Mesodermal cell (in vitro differentiated cells): Measurements from ENCODE around the gene GNAQ.

Source experiments
- H3K27ac ChIP-seq: 2 replicates; pipeline ENCODE4 v1.7.0; 2013; ENCODE audit warnings: mild to moderate bottlenecking, low read depth, low read length, moderate library complexity; ENCODE audit not compliant: severe bottlenecking
- H3K36me3 ChIP-seq: 2 replicates; pipeline ENCODE4 v1.7.1; 2013; ENCODE audit warnings: mild to moderate bottlenecking, low read length, moderate library complexity; ENCODE audit not compliant: control insufficient read depth, insufficient read depth
- H3K4me1 ChIP-seq: one replicate; pipeline ENCODE4 v1.7.1; 2013; ENCODE audit warnings: mild to moderate bottlenecking, low read length; ENCODE audit not compliant: insufficient read depth, control insufficient read depth, poor library complexity, severe bottlenecking
- H3K4me3 ChIP-seq: 2 replicates; pipeline ENCODE4 v1.7.0; 2013; ENCODE audit warnings: low read length, control low read depth, mild to moderate bottlenecking; ENCODE audit not compliant: insufficient read depth, poor library complexity, severe bottlenecking; ENCODE audit errors: extremely low read depth
- H3K9me3 ChIP-seq: 2 replicates; pipeline ENCODE4 v1.7.1; 2013; ENCODE audit warnings: mild to moderate bottlenecking, low read length, moderate library complexity; ENCODE audit not compliant: control insufficient read depth
- WGBS, 2 experiments: methylation state at CpG; one replicate each; pipeline ENCODE4 v1.1.5; 2013; ENCODE audit warnings: missing lambda C conversion rate in 2 of 2; ENCODE audit not compliant: insufficient coverage in 2 of 2; 5-methylcytosine and 5-hydroxymethylcytosine counted together

Gene GNAQ

GRCh38 chr9:78047106-78047505 lies 15.5 kb upstream of the GNAQ start:
- Histone ChIP-seq H3K9me3 (no peaks in the 10 kb centered on the region), H3K36me3 (no peaks in the 10 kb centered on the region), H3K27ac (no peak overlapping the region), H3K4me3 (no peak overlapping the region), H3K4me1 (no peaks in the 10 kb centered on the region)
- WGBS, 2 experiments = no CpG with 5 or more reads among the region's 4 CpGs

GRCh38 chr9:78046112-78046511 lies 14.5 kb upstream of the GNAQ start:
- no peaks in the 10 kb centered on the region for H3K4me1 ChIP-seq

GRCh38 chr9:78044886-78045285 lies 13.3 kb upstream of the GNAQ start:
- Histone ChIP-seq H3K36me3 (no peaks in the 10 kb centered on the region), H3K4me3 (no peak overlapping the region), H3K27ac (no peak overlapping the region), H3K4me1 (no peaks in the 10 kb centered on the region), H3K9me3 (no peaks in the 10 kb centered on the region)
- 58 to 100% methylated on average over 1 to 2 of the region's 4 CpGs for WGBS, 2 experiments

More at GRCh38 chr9:78046112-78046511, 14.5 kb upstream of the GNAQ start:
- Histone ChIP-seq H3K36me3 (no peaks in the 10 kb centered on the region), H3K9me3 (no peaks in the 10 kb centered on the region), H3K27ac (no peak overlapping the region), H3K4me3 (no peak overlapping the region)

DNA sequence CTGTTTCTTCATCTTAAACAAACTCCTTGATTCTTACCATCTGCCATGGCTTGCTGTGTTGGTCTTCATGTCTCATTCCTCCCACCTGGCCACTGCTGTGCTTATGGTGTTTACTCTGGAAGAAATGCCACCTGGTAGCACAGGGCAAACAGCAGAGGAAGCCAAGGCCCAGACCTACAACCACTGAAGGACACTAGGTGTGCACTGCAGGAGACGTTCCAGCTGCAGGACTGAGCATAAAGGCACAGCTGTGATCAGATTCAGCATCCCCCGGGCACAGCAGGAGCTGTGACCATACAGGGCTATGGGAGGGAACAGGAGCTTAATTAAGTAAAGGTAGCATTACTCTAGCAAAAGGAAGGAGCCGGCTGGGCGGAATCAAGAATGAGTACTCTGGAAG lies 12.6 kb upstream of the GNAQ start:
- no peak overlapping the region for H3K4me3 ChIP-seq
- H3K4me1 ChIP-seq = no peaks in the 10 kb centered on the region
- H3K27ac ChIP-seq = no peak overlapping the region
- H3K36me3 ChIP-seq = no peaks in the 10 kb centered on the region
- no peaks in the 10 kb centered on the region for H3K9me3 ChIP-seq
- 82 to 86% methylated on average over 4 of the region's 4 CpGs for WGBS, 2 experiments

GRCh38 chr9:78041971-78042370 lies 10.4 kb upstream of the GNAQ start:
- Histone ChIP-seq H3K27ac (no peak overlapping the region), H3K9me3 (no peaks in the 10 kb centered on the region), H3K36me3 (no peaks in the 10 kb centered on the region), H3K4me1 (no peaks in the 10 kb centered on the region), H3K4me3 (no peak overlapping the region)
- WGBS, 2 experiments = 82 to 100% methylated on average over 1 of the region's 2 CpGs

GRCh38 chr9:78040726-78041125 lies 9.1 kb upstream of the GNAQ start:
- H3K4me1 ChIP-seq = no peaks in the 10 kb centered on the region
- no peaks in the 10 kb centered on the region for H3K36me3 ChIP-seq
- no peak overlapping the region for H3K27ac ChIP-seq
- no peaks in the 10 kb centered on the region for H3K9me3 ChIP-seq
- WGBS, 2 experiments = 57 to 89% methylated on average over 1 of the region's 1 CpG
- no peak overlapping the region for H3K4me3 ChIP-seq

- H3K36me3 ChIP-seq = no peaks in the 10 kb centered on the region
- 89 to 100% methylated on average over 2 of the region's 4 CpGs for WGBS, 2 experiments
- no peaks in the 10 kb centered on the region for H3K4me1 ChIP-seq
- H3K27ac ChIP-seq = no peak overlapping the region
- no peaks in the 10 kb centered on the region for H3K9me3 ChIP-seq
- H3K4me3 ChIP-seq = no peak overlapping the region
Observed at GRCh38 chr9:78038620-78039300, 7.1 kb upstream of the GNAQ start.

- Histone ChIP-seq H3K9me3 (no peaks in the 10 kb centered on the region), H3K4me3 (no peak overlapping the region), H3K36me3 (no peaks in the 10 kb centered on the region), H3K27ac (no peak overlapping the region), H3K4me1 (peaks cover 5% of the 10 kb centered on the region)
- whole genome bisulfite sequencing, 2 experiments = 33 to 38% methylated on average over 3 to 4 of the region's 10 CpGs
Observed at GRCh38 chr9:78035383-78035993, 3.9 kb upstream of the GNAQ start.

GRCh38 chr9:78033870-78034269 lies 2.3 kb upstream of the GNAQ start:
- Histone ChIP-seq H3K4me1 (peaks cover 5% of the 10 kb centered on the region), H3K27ac (no peak overlapping the region), H3K9me3 (no peaks in the 10 kb centered on the region), H3K36me3 (no peaks in the 10 kb centered on the region), H3K4me3 (no peak overlapping the region)
- 90 to 100% methylated on average over 1 of the region's 2 CpGs for WGBS, 2 experiments

DNA sequence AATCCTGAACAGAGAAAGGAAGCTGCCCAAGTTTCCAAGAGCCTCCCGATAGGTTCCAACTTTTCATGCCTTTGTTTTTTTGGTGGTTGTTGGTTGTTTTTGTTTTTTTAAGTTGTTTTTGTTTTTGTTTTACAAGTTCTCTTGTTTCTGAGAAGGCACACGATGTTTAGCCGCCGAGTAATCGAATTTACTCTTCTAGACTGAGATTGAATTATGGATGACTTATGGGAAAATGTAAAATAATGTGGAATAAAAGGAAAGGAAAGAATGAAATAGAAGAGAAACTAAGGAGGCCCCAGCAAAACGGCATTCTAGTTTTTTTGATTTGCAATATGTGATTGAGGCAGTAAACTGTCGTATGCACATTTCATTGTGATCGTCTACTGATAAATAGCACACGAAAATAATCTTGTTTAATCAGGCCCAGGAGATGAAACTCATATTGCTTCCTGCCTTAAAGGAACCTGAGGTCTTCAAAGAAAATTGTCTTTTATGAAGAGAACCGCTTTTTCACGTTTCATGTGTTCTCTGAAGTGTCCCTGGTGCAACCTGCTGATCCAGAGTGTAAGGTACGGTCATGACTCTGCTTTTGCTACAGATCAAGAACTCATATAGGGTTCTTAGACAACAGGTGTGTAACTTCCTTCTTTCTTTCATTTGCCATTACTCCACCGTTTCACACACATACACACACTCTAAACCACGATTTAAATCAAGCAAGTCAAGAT lies 1.3 kb upstream of the GNAQ start:
- peaks cover 5% of the 10 kb centered on the region for H3K4me1 ChIP-seq
- H3K36me3 ChIP-seq = no peaks in the 10 kb centered on the region
- H3K9me3 ChIP-seq = no peaks in the 10 kb centered on the region
- H3K27ac ChIP-seq = peak overlapping the region; percentile 94
- WGBS, 2 experiments = 57 to 58% methylated on average over 9 to 12 of the region's 14 CpGs
- H3K4me3 ChIP-seq = peak overlapping the region; percentile 52
